Epidermal melanocyte (primary cell): ENCODE results near the gene SYNJ2.

Experiments
- DNase-seq: peaks from one replicate; pipeline ENCODE4 v3.0.0; 2011; ENCODE audit warnings: low spot score; ENCODE audit not compliant: insufficient read length

SYNJ2 gene

DNA sequence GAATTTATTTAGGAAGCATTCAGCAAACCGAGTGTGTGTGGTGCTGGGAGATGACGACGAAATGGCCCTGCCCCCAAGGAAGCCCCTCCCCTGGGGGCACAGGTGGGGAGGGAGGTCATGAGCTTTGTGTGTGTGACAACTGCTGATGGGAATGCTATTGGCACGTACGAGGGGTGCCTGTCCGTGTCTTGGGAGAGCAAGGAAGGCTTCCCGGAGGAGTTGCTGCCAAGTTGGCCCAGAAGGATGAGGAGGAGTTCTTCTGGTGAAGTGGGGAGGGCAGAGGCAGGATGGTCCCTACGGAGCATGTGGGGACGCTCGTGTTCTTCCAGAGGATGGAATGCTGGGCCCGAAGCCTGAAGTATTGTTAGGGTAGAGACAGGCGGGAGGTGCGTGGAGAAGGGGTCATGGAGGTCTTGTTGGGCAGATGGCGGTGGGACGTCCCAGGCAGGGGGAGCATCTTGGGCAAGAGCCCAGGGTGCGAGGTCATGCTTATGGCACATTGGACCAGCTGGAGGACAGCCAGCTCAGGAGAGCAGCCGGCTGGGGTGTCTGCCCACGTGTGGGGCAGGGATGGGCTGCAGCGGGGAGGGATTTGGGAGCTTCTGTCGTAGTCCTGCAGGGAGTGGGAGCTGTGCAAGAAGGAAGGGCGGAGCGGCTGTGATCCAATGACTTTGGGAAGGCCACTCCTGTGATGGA is 46.1 kb downstream of the SYNJ2 start:
- DNase-seq = no peak

DNA sequence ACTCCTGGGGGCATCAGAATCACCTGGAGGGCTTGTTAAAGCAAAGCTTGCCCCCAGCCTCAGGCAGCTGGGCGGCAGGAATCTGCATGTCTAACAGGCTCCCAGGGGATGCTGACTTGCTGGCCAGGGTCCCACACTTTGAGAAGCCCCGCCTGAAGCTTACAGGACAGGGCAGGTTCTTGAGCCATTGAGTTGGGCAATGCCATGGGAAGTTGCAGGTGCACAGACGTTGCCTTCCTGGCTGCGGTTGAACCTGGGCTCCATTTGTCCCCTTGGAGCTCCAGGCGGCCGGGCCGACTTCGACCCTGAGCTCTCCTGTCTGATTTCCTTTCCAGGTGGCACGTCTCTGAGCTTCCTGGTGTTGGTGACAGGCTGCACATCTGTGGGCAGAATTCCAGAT is 46.8 kb downstream of the SYNJ2 start:
- no peak for DNase-seq

DNA sequence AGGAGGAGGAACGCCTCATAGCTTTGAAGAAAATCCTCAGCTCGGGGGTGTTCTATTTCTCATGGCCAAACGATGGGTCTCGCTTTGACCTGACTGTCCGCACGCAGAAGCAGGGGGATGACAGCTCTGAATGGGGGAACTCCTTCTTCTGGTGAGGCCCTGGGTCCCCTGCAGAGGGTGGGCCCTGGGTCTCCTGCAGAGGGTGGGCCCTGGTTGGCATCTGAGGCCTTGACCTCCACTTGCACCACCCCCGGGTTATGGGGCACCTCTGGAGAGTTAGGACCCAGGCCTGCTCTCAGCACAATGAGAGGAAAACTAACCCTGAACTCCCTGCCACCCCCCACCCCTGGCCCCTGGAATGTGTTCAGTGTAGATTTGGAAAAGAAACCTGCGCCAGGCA is 47.2 kb downstream of the SYNJ2 start:
- no peak for DNase-seq

DNA sequence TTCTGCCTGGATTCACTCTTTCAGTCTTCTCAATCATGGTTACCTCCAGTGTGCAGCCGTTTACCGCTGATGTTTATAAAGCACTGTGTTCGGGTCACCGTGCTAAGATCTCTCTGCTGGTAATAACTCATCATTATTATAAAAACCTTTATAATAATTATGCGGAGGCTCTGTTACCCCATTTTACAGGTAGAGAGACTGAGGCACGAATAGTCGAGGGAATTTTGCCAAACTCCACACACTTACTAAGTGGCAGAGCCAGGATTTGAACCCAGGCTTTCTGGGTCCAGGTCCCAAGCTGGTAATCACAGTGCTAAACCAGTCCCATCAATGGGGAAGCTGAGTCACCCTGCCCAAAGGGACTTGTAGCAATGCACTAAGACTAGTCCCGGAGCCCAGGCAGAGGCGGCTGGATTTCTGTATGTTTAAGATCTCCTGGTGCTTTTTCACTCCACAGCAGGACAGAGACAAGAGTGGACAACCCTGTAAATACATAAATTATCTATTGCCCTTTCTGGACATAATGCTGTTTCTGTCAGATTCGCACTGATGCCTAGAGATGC is 48.1 kb downstream of the SYNJ2 start:
- DNase-seq = no peak

- DNase-seq = no peak
Observed at GRCh38 chr6:158030380-158031300, 49.0 kb downstream of the SYNJ2 start.

DNA sequence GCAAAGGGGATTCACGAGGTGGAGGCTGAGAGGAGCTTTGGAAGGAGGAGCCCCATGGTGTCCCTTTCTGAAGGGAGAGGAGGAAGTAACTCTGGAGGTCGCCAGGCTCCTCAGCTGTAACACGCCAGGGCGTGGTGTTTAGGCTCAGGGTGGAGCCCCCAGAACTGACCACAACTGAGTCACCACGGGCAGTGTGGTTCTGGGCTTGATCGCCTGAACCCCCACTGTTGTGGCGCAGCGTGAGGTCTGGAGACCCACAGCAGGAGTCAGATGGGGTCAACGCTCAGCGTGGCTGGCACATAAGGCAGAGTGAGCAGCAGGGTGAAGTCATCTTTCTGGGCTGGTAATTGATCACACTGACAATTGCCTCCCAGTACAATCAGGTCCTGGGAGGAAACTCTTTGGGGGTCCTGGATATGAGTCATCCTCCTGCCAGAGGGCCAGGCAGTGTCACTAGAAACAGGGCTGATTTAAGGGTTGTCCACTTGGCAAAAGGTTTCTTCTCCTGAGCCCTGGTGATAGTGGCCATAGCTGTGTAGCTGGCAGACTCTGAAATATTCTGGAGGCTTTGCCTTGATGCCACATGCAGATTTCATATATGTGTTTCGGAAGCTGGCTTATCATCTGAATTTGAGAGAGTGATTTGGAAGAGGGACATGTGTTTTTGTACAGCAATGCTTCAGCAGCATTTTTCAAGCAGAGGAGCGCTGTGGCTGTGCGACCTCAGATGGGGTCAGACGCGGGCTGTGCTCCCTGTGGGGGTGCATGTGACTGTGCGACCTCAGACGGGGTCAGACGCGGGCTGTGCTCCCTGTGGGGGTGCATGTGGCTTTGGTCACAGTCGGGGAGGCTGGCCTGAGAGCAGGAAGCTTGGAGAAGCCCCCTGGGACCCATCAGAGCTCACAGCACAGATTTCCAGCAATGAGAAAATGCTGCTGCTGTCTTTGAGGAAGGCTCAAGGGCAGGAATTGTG is 50.0 kb downstream of the SYNJ2 start:
- DNase-seq = no peak

DNA sequence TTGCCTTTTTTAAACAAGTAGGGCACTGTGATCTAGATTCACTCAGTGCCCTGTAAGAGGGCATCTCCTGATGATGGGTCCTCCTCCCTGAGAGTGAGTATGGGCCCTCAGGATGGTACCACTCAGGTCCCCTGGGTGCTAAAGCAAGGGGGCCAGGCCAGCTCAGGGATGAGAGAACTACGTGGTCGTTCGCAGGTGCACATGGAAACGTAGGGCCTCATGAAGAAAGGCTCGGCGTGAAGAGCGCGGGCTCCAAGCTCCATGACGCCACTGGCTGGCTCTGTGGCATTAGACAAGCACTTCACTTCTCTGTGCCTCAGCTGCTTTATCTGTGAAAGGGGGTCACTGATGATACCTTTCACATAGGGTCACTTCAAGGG is 50.7 kb downstream of the SYNJ2 start:
- no peak for DNase-seq

- no peak for DNase-seq
Observed at GRCh38 chr6:158033077-158033750, 51.6 kb downstream of the SYNJ2 start.

DNA sequence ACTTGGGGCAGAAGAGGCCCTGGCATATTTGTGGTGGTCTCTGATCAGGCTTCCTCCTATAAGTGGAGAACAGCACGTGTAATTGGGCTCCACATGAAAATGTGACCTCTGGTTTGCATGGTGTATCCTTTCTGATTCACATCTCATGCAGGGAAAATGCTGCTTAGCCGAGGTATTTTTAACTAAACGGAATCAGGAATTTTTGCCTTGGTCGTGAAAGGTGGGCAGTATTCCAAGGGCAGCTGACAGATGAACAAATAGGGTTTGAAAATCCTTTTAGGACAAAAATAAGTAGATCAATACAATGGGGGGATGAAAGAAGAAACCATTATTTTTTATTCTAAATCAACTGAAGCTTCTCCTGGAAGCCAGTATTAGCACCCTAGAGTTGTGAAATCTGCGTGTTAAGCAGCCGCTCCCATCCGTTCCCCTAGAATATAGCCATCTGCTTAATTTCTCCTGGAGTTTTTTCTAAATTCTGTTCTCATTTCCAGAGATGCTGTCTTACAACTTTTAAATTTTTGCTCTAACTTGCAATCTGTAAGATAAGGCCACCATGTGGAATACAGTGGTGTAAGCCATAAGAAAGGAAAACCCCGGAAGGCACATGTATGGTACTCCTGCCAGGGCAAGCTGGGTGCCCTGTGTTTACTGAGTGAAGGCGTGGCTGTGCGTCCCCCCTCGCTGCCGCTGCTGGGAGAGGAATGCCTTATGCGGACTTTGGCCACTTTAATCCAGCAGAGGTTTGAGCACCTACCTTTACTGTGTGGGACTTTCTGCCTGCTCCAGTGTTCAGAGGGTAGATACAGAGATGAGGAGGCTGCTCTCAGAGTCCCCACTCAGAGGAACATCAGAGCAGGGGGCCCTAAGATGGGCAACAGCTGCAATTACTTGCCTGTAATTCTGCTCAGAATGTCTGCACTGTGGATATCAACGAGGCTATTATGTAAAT is 52.4 kb downstream of the SYNJ2 start:
- DNase-seq = no peak

DNA sequence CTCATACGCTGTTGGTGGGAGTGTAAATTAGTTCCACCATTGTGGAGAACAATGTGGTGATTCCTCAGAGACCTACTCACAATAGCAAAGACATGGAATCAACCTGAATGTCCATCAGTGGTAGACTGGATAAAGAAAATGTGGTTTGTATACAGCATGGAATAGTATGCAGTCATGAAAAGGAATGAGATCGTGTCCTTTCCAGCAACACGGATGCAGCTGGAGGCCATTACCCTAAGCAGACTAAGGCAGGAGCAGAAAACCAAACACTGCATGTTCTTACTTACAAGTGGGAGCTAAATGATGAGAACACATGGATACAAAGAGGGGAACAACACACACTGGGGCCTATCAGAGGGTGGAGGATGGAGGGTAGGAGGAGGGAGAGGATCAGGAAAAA is 54.6 kb downstream of the SYNJ2 start:
- DNase-seq = no peak

DNA sequence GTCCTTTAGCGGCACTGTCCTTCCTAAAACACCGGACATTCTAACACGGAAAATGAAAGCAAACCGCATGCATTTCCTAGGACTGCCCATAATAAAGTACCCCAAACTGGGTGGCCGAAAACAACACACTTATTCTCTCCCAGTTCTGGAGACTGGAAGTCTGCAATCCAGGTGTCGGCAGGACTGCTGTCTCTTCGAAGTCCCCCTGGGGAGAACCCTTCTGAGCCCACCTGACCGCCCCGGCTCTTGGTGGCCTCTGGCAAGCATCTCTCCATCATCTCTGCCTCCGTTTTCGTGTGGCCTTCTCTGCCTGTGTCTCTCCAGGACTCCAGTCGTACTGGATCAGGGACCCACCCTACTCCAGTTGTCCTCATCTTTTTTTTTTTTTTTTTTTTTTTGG is 55.4 kb downstream of the SYNJ2 start:
- DNase-seq = no peak

- DNase-seq = no peak
Observed at GRCh38 chr6:158037771-158038170, 56.1 kb downstream of the SYNJ2 start.

GRCh38 chr6:158038291-158039177 is 56.9 kb downstream of the SYNJ2 start:
- DNase-seq = no peak

DNA sequence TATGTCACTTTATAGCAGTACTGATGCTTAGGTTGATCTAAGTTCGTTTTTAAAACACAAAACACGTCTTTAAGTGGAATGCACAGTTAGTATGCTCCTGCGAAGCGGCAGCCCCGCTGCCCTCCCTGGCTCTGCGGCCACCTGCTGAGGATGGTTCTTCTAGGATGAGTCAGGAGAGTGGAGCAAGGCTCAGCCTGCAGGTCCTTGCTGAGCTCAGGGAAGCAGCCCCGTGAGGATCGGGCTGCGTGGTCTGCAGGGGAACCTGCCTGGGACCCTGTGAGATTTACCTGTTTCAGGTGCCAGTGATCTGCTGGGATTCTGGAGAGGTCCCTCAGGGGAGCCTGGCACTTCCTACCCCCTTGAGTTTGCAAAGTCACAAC is 57.5 kb downstream of the SYNJ2 start:
- no peak for DNase-seq

DNA sequence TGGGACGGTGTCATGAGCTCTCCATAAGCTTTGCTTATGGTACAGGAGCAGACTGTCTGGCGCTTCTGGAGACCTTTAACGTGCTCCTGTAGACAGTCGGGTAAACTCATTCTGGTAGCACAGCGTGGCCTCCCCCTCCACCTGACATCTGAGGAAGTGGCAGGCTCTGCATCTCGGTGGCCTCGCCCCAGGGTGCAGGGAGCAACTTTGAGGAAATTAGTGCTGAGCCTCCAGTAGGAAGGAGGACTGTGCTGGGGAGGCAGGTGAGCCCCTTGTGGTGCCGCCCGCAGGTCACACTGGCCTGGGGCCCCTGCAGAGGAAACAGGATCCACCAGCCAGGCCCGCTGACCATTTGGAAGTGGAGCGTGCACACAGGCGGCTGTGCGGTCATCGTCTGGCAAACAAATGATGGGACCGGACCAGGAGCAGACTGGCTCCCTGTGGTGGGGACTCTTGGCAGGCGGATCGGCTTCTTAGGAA is 57.9 kb downstream of the SYNJ2 start:
- no peak for DNase-seq

- no peak for DNase-seq
Observed at GRCh38 chr6:158040051-158040803, 58.6 kb downstream of the SYNJ2 start.

DNA sequence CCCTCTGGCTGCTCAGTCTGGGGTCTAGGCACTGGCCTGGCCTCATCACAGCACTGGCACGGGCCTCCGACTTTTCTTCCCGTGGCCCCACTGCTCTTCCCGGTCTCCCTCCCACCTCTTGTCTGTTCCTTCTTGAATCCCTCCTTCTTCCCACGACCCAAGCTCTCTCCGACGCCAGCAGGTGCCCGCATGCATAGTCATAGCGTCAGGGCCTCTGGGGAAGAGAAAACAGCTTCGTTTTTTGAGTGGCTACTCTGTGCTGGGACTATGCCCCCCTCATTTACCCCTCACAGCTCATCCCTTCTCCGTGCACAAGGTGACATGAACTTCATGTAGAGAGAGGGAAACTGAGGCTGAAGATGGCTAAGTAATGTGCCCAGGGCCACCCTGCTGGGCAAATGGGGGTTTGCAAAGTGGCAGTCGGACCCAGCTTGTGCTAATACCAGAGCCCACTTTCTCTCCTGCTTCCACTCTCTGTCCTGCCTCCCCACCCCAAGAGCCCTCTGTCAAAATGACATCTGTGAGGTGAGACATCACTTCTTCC is 59.2 kb downstream of the SYNJ2 start:
- no peak for DNase-seq
